ENCODE measurements around the gene TAC4.

Gene TAC4, protein sequence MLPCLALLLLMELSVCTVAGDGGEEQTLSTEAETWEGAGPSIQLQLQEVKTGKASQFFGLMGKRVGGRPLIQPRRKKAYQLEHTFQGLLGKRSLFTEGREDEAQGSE

DNA sequence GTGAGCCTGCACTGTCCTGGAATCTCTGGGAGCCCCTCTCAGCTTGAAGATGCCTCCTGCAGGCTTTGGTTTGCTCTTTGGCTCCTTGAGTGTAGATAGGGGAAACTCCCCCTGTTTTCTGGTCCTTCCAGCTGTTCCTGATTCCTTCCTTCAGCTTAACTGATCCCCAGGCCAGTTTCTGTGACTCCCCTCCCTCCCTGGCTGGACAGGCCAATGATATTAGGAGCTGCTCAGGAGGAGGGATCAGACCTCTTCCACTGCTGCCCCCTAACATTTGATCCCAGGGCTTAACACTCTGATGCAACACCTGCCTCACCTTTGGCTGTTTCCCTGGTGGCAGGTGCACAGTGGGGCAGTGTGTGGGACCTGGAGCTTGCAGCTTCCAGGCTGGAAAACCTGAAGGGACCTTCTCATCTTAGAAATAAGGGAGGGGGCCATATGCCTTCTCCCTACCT is at the start of gene TAC4:
TAC4 (minus strand) TSS at position 51 of the 455 bp plus-strand sequence. CDS start 52 bp downstream, outside the sequence.
- DNase-seq (ENCODE audit: low spot score), result no peak

DNA sequence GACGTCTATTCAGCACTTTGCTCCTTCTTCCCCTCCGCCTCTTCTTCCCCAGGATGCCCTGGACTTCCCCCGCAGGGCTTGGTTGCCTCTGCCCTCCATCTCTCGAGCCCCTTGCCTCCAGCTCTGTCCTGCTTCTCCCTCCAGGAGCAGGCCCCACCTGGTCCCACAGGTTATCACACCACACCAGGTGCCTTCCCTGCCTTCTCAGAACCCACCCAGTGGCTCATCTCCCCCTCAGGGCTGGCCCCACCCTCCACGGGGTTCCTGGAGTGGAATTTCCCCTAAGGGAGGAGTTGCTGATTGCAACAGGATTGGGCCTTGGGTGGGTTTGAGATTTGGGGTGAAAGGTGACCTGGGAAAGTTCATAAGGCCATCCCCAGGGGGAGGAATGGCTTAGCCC is 49.0 kb upstream of the TAC4 start:
- DNase-seq (ENCODE audit: low spot score), result no peak

DNA sequence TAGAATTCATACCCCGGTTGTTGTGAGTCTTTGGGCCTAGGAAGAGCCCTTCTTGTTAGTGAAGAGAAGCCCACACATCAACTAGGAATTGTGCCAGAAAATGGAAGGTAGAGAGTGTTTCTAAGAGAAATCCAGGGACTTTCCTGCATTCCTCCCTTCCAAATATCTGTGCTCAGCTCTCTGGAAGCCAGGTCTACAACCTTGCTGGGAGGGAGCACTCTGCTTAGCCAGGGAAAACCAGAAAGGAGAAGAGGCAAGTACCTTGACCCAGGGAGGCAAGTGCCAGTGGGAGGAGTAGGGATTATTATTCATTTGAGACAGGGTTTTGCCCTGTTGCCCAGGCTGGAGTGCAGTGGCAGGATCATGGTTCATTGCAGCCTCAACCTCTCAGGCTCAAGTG is 48.4 kb upstream of the TAC4 start:
- no peak for DNase-seq (ENCODE audit: low spot score)

DNA sequence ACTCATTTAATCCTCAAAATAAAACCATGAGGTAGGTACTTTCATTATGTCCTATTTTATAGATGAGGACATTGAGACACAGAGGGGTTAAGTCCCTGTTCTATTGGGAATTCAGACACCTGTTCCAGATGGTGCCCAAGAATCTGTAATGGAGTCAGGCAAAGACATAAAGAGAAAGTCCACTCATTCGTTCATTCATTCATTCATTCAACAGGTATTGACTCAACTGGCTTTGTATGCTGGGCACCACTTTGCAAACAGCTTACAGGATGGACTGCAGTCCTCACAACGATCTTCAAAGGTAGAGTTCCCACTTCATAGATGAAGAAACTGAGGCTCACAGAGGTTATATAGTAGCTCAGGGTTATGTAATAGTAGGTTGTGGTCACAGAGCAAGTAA is 47.9 kb upstream of the TAC4 start:
- no peak for DNase-seq (ENCODE audit: low spot score)

DNA sequence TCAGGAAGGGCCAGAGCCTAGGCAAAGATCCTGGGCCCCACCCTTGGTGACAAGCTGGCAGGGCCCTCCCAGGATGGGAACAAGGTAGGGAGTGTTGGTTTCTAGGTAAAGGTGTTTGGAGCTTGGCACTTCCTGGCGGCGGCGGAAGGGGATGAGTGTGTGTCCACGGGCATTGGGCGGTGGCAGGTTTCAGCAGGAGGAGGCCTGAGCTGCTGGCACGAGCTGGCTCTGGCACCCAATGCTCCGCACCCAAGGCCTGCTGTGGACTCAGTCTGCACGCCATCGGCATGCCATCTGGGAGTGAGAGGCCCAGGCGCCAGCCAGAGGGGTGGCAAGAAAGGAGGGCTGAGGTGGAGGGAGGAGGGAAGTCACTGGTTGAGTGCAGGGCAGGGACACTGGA is 46.9 kb upstream of the TAC4 start:
- no peak for DNase-seq (ENCODE audit: low spot score)

DNA sequence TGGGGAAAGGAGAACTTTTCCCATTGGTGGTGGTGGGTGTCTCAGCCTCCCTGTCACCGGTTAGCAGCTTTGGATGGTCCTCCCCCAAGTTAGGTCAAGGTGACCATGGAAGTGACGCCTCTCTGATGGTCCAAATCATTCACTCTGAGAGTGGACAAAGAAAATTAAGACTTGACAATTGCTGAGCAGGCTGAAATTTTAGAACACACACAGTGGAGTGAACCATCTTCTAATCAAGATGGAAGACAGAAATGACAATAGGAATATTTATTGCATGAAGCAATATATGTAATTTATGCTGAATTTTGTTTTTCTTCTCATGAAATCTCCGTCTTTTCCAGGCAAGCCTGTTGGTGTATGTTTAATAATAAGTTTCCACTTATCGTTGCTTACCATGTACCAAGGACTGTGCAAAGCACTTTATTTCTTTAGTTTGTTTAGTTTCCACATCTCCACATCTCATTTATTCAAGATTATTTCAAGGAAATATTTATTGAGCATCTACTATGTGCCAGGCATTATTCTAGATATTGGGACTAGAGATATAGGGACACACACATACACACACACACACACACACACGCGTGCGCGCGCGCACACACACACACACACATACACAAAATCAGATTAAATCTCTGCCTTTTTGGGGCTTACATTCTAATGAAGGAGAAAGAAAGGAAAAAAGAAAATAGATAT is 44.0 kb upstream of the TAC4 start:
- no peak for DNase-seq (ENCODE audit: low spot score)

DNA sequence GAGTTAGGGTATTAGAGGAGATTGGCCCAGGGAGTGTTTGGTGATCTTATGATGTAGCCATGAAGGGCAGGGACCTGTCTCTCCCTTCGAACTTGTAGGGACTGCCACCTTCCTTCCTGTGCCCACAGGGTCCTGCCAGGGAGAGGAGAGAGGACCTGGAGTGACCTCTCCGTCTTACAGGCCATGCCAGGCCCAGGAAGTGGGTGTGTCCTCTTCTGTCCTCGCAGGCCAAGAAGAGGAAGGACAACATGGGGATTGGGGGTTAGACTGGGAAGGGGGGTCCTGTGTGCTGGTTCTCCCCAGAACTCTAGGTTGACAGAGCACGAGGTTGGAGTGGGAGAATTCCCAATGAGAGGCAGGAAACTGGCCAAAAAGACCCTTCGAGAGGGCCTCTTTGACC is 43.4 kb upstream of the TAC4 start:
- no peak for DNase-seq (ENCODE audit: low spot score)

DNA sequence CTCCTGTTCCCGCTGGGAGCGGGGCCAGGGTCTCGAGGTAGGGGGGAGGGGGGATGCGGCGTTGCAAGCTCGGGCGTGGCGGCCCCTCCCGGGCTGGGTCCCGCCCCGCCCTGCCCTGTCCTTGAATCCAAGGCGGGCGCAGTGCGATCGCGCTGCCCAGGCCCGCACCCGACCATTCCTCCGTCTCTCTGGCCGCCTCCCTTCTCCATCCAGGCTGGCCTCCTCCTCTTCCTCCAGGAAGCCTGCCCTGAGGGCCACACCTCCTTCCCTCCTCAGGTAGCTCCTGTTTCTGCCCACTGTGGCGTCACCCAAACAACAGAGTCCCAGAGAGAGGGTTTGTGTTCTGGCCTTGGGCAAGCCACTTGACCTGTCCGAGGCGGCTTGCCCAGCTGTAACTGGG is 43.0 kb upstream of the TAC4 start:
- no peak for DNase-seq (ENCODE audit: low spot score)

DNA sequence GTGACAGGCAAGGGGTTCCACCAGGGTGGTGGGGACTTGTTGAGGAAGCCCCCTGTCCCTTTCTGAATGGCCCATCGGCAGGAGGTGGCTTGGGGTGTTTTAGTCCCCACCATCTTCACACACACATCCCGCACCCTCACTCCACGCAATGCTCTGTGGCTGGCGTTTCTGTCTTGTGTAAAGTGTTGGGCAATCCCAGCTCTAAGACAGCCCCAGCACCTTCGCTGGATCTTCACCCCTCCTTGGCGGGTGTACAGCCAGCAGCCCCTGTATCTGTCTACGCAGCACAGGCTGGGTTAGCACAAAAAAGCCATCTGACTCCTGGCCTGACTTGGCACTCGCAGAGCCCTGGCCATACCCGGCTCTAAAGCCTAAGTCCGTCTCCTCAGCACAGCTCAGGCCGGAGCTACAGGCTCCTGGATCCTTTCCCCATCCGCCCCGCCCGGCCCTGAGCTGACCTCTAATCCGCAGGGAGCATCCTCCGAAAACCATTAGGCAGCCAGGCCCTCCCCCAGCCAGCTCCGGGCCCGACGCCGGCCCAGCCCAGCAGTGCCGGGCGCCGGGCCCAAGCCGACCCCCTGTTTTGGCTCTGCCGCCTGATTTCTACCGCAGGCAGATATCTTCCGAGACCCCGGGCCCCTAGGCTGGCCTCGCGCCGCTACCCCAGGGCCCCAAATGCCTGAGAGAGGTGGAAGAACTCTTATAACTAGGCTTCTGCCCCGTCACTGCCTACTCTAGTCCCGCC is 42.4 kb upstream of the TAC4 start:
- no peak for DNase-seq (ENCODE audit: low spot score)

DNA sequence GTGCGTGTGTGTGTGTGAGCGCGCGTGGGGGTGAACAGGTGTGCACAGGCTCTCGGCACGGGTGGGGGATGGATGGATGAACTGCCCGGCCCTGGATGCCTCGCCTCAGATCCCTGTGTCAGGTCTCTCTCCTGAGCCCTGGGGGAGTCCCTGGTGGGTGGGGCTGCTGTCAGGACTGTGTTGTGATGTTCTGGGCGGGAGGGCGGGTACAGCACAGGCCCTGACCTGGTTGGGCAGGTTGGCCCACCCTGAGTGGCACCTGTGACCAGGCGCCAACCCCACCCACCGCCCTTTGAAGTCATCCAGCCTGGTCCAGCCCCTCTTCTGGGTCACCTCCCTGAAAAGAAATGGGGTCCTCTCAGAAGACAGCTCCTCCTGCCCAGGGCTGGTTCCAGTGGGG is 41.6 kb upstream of the TAC4 start:
- no peak for DNase-seq (ENCODE audit: low spot score)

DNA sequence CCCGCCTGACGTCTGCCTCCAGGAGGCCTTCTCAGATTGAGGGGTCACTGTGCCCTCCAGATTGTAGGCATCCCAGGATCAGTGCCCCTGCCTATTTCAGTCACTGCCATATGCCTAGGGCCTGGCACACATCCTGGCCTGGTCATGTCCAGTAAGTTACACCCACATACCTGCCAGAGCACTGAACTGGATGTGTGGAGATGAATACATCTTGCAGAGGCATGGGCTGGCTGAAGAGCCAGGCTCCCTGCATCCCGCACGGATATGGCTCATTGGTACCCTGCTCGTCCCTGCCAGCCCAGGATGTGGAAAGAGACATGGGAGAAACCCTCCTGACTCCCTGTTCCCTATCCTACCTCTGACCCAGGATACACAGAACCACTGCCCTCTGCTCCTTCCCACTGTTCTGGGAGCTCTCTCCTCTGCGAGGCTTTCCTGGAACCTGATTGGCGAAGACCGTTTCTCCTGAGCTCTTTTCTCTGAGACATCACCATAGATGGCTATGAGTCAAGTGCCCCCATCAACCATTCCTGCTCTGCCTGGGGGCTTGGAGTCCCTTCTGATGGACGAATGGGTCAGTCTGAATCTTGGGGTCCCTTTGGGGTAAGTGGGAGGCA is 40.0 kb upstream of the TAC4 start:
- DNase-seq (ENCODE audit: low spot score), result no peak

DNA sequence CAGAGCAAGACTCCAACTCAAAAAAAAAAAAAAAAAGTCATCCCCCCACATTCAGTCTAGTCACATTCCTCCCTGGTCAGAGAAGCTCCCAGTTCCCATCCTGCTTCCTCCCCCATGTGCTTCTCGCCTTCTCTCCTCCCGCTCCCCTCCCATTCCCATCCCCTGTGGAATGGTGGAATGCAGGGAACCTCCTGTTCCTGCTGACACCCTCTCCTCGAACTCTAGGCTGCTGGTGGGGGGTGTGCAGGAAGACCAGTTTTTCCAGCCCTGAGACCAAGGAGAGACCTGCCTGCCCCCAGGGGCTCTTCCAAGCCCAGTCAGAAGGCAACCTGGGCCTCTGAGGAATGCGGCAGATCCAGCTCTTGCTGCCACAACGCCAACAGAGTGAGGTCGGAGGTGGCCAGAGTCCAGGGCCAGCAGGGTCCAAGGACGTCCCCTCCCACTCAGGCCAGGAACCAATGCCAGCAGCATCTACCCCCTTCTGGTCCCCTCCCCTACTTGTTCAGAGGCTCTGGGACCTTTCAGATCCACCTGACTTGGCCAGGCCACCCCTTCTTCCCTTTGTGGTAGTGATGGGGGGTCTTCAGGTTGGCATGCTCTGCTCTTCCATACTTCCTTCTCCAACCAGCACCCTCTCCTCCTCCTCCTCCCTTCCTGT is 39.3 kb upstream of the TAC4 start:
- DNase-seq (ENCODE audit: low spot score), result no peak

DNA sequence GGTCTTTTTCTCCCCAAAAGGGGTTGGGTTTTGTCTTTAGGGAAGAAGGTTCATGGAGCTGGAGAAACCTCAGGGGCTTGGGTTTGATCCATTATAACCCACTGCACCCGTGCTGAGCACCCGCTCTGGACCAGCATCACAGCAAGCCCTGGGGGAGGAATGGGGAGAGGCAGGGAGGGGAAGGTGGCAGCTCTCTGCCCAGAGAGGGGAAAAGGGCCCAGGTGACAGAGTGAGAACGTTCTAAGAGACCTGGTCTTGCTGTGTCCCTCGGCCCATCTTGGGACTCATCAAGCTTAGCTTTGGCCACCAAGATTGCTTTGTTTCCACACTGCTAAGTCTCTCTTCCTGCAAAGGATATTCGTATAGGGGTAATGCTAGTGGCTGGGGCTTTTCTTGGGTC is 38.2 kb upstream of the TAC4 start:
- DNase-seq (ENCODE audit: low spot score), result no peak

DNA sequence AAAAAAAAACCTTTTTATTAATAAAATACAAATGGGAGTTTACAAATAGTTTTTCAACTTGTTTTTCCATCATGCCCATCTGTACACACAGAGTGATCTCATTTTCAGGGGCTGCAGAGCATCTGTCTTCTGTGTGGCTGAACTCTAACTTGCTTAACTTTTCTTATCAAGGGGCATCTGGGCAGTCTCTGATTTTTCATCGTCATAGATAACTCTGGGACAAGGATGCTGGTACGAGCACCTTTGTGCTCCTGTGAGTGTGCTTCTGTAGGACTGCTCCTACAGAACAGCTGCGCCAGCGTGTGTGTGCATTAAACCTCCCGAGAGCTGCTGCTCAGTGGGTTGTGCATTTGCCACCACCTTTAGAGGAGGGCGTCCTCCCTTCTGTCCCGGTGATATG is 34.6 kb upstream of the TAC4 start:
- DNase-seq (ENCODE audit: low spot score), result no peak

DNA sequence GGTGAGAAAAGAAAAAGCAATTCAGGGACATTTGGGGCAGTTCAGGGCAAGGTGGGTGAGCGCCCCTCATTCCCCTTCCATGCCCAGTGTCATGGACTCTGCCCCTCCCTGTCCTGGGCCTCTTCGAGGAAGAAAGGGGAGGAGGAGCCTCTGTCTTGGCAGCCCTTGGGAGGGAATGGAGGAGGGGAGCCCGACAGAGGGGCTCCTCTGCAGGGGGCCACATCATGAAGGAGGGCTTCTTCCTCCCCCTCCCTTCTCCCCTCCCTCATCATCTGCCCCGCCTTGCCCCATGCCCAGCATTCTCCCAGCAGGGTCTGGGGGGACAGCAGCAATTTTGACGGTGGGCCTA is 33.2 kb upstream of the TAC4 start:
- no peak for DNase-seq (ENCODE audit: low spot score)

DNA sequence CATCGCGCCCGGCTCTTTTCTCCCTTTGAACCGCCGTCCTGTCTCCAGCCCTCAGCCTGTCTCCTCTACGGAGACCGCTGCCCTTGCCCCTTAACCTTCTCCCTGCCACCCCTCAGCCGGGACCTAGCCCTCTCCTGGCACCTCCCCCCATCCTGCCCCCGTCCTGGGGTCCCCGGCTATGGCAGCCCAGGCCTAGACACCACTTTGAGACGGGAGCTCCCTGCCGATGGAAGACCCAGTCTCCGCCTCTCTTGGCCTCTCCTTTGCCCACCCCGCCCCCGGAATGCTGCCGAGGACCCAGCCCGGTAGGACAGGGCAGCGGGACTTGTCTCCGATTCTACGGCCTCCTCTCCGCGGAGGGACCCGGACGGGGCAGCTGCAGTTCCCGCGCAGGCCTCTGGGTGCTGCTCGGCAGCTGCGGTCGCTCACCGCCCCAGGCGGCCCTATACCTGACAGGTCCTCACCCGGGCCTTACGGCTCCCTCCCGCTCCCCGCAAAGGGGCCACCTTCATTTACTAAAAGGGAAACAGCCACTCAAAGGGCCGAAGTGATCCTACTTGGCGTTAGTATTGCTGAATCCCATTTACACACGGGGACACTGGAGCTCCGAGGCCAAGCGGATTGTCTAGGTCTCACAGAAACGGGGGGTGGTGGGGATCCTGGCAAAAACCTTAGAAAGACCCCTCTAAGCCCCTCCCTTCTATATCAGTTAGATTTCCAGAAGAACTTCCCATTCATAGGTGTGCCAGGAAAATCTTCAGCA is 32.6 kb upstream of the TAC4 start:
- DNase-seq (ENCODE audit: low spot score), result peak; percentile 18

DNA sequence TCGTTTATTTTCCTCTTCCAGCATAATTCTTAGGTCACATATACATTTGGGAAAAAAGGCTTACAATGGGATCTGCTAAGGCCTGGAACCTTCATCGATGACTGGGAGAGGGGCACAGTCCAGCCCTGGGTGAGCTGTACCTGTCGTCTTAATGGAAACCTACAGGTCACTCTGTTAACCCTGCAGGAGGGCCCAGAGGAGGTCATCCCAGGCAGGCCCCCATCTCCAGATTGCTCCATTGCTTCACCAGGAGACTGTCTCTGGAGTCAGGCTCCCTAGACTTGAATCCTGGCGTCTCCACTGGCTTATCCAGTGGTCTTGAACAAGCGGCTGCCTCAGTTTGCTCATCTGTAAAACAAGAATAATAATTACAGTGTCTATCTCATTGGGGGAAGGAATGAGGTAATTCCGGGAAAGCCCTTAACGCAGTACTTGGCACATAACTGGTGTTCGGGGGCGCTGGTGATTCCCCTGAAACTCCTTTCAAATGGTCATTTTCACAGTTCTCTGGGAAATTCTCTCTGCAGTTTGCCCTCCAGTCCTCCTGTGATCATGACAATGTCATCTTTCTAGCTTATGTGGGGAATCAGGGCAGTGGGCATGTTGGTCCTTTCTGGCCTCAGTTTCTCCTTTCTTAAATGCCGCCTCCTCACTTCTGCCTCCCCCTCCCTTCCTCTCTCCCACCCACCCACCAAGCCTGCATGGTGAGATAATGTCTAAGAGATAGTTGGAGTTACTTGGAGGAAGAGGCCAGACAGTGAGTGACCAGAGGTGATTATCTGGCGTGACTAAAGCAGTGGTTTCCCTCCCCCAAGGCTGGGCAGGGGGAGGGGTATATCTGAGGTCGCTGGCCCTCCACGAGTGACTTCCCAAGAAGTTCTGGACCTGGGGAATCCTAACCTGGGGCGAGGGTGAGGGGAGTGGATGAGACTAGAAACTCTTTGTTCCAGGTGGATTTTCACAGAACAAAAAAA is 31.3 kb upstream of the TAC4 start:
- DNase-seq (ENCODE audit: low spot score), result no peak

DNA sequence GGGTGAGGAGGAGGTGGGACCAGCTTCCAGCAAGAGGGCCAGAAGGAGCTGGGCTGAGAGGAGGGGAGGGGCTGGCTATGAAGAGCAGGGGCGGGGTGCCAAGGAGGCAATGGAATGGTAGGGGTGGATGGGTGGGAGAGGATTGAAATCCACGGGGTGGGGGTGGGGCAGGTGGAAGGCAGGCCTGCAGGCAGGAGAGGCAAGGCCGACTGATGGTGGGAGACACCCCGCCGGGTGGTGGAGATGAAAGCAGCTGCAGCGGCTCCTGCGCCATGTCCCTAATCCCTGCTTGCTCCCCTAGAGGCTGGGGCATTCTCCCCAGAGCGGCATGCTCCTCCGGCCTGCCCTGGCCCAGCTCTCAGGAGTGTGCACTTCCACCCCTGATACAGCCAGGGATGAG is 27.8 kb upstream of the TAC4 start:
- DNase-seq (ENCODE audit: low spot score), result no peak

DNA sequence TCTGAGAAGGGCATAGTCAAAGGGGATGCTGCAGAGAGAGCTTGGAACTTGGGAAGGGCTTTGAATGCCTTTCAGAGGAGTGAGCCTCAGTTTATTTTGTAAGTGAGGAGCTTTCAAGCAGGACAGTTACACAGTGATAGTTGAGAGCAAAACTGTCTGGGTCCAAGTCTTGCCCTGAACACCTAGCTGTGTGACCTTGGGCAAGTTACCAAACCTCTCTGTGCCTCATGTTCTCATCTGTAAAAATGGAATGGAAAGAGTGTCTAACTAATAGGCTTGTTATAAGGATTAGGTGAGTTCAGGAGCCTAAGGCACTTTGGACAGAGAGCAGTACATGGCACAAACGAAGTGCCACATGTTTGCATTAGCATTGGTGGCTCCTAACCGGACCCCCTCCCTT is 27.0 kb upstream of the TAC4 start:
- DNase-seq (ENCODE audit: low spot score), result no peak

DNA sequence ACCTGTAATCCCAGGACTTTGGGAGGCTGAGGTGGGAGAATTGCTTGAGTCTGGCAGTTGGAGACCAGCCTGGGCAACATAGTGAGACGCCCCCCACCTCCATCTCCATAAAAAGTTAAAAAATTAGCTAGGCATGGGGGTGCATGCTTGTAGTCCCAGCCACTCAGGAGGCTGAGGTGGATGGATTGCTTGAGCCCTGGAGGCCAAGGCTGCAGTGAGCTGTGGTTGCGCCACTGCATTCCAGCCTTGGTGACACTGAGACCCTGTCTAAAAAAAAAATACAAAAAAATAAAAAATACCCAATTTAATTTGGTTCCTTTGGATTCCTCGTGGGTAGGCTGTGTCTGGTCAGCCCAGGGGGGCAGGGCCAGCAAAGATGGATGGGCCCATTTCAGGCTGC is 26.1 kb upstream of the TAC4 start:
- DNase-seq (ENCODE audit: low spot score), result no peak

DNA sequence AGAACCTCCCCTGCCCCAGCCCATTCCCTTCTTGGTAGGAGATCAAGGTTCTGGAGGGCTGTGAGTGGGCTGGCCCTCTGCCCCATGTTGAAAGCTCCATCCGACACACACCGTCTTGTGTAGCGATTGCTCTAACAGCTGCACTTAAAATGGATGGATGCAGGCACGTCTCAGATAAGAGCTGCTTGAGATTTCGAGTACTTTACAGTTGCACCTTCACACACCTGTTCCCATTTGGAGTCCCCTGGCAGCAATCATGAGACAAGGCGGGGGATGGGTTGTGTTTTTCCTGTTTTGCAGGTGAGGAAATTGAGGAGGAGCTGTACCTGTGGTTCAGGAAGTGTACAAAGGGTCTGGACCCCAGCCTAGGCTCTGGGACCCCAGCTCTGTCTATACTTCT is 25.6 kb upstream of the TAC4 start:
- DNase-seq (ENCODE audit: low spot score), result no peak

Data from hematopoietic multipotent progenitor cell treated with erythropoietin and hydrocortisone succinate and interleukin-3 and kit ligand, for 17 days (in vitro differentiated cells).